GM08714 (cell line): Measurements from ENCODE around the gene SPIRE2.
"Not testable (repeated sequence)": the region's sequence is repeated elsewhere in the genome, so short reads cannot be mapped to it uniquely, and the experiment has no call there.

Experiments
- H3K4me3 ChIP-seq: fragments of 200-500 bp; sonication (Bioruptor generic); 2 replicates; pipeline ENCODE4 v1.5.1; 2014; ENCODE audit warnings: mild to moderate bottlenecking, low read length, inconsistent platforms
- ZNF274 ChIP-seq: IDR thresholded peaks from 2 replicates; pipeline ENCODE4 v1.6.1; 2012; ENCODE audit warnings: mild to moderate bottlenecking, low read depth, low read length

Gene SPIRE2

GRCh38 chr16:89860747-89861304, 32.6 kb downstream of the SPIRE2 start:
- TF ChIP-seq ZNF274: no peak
- no peak overlapping the region for H3K4me3 ChIP-seq

- no peak overlapping the region for H3K4me3 ChIP-seq
- no peak for TF ChIP-seq ZNF274
Measured at GRCh38 chr16:89861648-89862047, 33.4 kb downstream of the SPIRE2 start.

- H3K4me3 ChIP-seq: no peak overlapping the region
Measured at GRCh38 chr16:89862732-89863131, 34.5 kb downstream of the SPIRE2 start.

GRCh38 chr16:89863741-89864526, 35.7 kb downstream of the SPIRE2 start:
- no peak for TF ChIP-seq ZNF274
- no peak overlapping the region; the same call in 1 of the 2 replicates for H3K4me3 ChIP-seq

More at GRCh38 chr16:89862732-89863131, 34.5 kb downstream of the SPIRE2 start:
- no peak for TF ChIP-seq ZNF274

DNA sequence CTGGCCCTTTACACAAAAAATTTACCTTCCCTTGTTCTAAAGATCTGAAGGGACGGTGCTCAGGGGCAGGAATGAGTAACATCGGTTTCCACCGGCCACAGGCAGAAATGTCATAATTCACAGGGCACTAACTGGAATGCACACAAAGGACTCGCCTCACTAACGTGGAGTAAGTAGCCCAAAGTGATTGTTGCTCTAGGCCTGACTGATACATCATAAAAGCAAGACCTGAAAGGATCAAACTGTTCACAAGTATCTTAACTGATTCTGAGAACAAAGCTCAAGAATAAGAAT, 36.2 kb downstream of the SPIRE2 start:
- H3K4me3 ChIP-seq: no peak overlapping the region; the same call in 1 of the 2 replicates
- TF ChIP-seq ZNF274: no peak

DNA sequence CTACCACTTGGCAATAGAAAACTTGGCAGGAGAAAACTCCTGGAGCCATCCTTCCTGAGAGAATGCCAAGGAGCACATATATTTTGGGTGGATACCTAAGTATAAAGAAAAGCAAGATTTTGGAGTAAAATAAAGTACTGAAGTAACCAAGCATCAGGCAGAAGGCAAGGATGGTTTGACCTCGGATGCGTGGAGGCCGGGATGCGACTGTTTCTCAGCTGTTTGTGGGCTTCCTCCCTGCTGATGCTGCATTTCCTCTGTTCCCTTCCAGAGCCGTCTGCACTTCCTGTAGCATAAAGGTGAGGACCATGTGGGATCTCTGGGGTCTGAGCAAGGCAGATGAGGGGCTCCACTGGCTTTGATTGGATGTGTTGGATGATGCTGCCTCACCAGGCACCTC, 39.6 kb downstream of the SPIRE2 start:
- TF ChIP-seq ZNF274: no peak
- no peak overlapping the region for H3K4me3 ChIP-seq

DNA sequence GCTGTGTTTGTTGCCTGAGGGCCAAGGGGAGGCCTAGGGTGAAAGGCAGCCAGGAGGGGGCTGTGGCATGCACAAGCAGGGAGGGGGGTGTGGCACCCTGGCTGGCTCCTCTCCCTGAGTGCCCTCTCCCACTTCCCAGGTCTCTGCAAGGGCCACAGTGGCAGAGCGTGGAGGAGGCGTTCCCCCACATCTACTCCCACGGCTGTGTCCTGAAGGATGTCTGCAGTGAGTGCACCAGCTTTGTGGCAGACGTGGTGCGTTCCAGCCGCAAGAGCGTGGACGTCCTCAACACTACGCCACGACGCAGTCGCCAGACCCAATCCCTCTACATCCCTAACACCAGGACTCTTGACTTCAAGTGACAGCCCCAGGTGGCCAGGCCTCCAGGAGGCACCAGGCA, 41.6 kb downstream of the SPIRE2 start:
- H3K4me3 ChIP-seq: no peak overlapping the region
- TF ChIP-seq ZNF274: no peak

- no peak for TF ChIP-seq ZNF274
- no peak overlapping the region for H3K4me3 ChIP-seq
Measured at GRCh38 chr16:89870440-89870839, 42.2 kb downstream of the SPIRE2 start.

DNA sequence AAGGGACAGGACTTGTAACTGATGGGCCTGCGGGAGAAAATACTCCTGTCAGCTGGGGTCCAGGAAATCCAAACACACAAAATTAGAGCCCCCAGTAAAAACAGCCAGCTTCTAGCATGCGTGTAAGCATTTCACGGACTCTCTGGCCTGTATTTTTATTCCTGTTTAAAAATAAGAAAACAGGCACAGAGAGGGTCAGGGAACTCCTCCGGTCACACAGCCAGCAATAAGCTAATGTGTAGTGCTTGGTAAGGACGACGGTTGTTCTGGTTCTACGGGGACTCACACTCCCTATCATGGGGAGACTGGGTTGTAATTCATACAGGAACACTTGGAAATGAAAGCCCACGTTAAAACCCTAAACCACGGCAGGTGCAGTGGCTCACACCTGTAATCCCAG, 43.6 kb downstream of the SPIRE2 start:
- TF ChIP-seq ZNF274: no peak

GRCh38 chr16:89873109-89873971, 45.1 kb downstream of the SPIRE2 start, which contains the start of gene TCF25:
TSS of gene TCF25 (plus strand) at chr16:89873592. CDS start at chr16:89873668, 76 bp downstream.
- no peak for TF ChIP-seq ZNF274
- H3K4me3 ChIP-seq: peak within 1 kb of the TSS; percentile 73

More for the DNA sequence above, 43.6 kb downstream of the SPIRE2 start:
- H3K4me3 ChIP-seq: no peak overlapping the region

- H3K4me3 ChIP-seq: peak overlapping the region; percentile 73
Measured at GRCh38 chr16:89873972-89874689, 45.9 kb downstream of the SPIRE2 start.

GRCh38 chr16:89879123-89879522, 50.8 kb downstream of the SPIRE2 start:
- not testable (repeated sequence) for H3K4me3 ChIP-seq

More at GRCh38 chr16:89873972-89874689, 45.9 kb downstream of the SPIRE2 start:
- TF ChIP-seq ZNF274: no peak

DNA sequence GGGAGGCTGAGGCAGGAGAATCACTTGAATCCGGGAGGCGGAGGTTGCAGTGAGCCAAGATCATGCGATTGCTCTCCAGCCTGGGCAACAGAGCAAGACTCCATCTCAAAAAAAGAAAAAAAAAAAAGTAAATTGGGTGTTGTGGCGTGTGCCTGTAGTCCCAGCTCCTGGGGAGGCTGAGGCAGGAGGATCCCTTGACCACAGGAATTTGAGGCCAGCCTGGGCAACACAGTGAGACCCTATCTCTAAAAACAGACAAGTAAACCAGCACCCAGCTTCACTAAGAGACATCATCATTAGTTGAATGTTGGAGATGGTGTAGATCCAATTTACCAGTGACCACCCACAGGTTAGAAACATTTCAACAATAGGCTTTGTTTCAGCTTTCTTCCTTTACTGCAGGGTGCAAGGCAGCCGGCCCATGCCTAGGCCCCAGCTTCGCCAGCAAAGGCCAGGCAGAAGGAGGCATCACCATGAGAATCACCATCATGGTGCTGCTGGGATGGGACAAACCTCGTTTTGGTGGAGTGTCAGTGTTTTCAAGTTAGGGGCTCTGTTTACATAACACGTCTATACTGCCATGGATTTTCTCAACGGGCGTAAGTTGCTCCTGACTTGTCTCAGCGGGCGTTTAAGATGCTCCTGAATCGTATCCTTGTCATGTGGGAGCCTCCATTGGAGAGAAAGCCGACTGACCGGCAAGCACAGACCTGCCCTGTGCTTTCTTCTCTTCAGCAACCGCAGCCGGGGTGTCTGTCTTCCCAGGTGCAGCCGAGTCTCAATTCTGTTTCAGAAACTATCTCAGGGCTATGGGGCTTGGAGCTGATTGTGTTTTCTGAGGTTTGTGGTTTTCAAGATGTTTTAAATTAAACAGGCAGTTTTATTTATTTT, 52.4 kb downstream of the SPIRE2 start:
- TF ChIP-seq ZNF274: no peak
- no peak overlapping the region for H3K4me3 ChIP-seq
